ENCODE results near the gene NCOA5.
"Not testable (repeated sequence)": the region's sequence is repeated elsewhere in the genome, so short reads cannot be mapped to it uniquely, and the experiment has no call there.

Gene NCOA5

DNA sequence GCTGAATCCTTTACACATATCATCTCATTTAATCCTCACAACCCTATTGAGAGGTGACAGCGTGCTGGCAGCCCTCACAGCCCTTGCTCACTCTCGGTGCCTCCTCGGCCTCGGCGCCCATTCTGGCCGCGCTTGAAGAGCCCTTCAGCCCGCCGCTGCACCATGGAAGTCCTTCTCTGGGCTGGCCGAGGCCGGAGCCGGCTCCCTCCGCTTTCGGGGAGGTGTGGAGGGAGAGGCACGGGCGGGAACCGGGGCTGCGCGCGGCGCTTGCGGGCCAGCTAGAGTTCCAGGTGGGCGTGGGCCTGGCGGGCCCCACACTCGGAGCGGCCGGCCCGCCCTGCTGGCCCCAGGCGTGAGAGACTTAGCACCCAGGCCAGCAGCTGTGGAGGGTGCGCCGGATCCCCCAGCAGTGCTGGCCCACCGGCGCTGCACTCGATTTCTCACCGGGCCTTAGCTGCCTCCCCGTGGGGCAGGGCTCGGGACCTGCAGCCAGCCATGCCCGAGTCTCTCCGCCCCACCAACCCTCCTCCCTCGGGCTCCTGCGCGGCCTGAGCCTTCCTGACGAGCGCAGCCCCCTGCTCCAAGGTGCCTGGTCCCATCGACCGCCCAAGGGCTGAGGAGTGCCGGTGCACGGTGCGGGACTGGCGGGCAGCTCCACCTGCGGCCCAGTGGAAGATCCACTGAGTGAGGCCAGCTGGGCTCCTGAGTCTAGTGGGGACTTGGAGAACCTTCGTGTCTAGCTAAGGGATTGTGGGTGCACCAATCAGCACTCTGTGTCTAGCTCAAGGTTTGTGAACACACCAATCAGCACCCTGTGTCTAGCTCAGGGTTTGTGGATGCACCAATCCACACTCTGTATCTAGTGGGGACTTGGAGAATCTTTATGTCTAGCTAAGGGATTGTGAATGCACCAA lies 2.1 kb upstream of the NCOA5 start:
- DNase-seq (ENCODE audit: low spot score): not testable (repeated sequence)

DNA sequence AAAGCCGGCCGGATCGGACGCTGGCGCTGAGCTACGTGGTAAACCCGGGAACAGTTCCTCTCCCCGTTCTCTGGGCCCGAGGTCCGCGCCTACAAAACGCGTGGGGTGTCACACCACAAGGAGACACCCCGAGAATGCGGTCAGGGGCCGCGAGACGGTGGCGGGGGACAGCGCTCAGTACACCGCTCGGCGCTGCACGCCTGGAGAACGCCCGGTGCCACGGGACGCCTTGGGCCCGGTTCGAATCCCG lies 670 bp downstream of the NCOA5 start:
- no peak for DNase-seq (ENCODE audit: low spot score)

DNA sequence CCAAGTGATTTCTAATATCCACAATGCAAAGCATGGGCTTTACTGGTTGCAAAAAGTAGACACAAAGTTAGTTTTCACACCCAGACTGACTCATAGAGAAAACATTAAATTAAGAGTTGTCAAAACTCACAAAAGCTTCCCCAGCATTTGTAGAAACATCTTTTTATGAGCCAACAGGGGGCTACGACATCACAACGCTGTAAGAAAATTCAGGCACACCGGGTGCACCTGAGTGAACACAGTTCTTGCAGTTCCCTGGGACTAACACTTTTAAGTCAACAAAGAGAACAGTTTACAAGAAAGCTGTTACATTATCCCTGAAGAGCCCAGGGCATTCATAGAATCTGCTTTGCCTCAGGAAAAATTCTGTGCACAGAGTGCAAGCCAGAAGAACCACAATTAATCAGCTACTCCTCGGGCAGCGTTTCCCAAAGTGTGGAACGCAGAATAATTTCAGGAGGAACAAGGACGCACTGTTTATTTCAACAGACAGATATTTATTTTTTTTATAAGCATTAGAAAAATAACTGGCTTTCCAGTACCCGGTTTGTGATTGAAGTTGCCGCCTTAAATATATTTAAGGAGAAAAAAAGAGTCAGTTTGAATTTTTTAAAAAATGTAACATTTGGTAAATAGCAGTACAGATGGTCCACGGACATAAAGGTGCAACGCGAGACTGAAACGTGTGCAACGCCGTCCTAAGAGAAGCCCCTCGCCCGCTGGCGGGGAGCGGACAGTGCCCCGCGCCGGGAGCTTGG lies 1.2 kb downstream of the NCOA5 start:
- peak; percentile 27 for DNase-seq (ENCODE audit: low spot score)

DNA sequence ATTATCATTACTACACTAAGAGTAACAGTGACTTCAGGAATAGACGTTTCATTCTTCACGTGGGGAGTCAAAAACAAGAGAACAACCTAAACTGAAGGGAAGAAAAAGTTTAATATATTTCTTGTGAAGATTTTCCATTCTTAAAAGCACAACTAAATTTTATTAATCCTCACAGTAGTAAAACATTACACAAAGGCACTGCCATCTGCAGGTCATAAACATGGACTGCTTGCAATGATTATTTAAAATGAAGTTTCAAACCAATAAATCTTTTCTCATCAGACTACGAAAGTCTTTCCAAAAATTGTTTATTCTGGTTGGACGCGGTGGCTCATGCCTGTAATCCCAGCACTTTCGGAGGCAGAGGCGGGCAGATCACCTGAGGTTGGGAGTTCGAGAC lies 2.6 kb downstream of the NCOA5 start:
- no peak for DNase-seq (ENCODE audit: low spot score)

DNA sequence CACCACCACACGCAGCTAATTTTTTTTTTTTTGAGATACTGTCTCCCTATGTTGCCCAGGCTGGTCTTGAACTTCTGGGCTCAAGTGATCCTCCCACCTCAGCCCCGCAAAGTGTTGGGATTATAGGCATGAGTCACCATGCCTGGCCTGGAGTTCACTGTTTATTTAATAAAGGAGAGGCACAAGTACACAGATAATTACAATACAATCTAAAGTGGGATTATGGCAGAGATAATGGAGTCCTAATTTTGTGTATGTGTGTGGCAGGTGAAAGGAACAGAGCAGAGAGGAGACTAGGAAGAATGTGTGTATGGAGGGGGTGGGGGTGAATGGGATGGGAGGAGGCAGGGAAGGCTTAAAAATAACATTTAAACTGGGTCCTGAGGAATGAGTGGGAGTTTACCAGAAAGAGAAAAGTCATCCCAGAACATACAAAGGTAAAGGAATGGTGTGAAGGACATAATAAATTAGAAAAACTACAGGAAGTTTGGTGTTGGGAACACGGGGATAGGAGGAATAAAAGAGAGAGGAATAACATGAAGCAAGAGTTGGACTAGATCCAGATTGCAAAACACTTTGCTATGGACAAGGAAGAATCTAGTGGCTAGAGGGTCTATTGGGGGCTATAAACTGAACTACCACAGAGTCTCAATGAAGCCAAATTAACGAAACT lies 4.4 kb downstream of the NCOA5 start:
- DNase-seq (ENCODE audit: low spot score): peak; percentile 35

DNA sequence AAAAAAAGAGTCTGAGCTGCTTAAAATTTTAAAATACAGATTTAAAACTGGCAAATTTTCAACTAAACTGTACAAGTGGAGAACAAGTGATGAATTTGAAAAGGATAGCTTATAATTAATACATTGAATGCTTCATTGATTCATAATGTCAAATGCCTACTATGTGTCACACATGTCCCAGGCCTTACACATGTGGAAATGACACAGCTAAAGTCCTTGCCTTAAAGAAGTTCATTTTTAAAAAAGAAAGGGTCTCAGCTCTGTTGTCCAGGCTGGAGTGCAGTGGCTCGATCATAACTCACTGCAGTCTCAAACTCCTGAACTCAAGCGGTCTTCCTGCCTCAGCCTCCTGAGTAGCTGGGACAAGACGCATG lies 5.0 kb downstream of the NCOA5 start:
- no peak for DNase-seq (ENCODE audit: low spot score)

DNA sequence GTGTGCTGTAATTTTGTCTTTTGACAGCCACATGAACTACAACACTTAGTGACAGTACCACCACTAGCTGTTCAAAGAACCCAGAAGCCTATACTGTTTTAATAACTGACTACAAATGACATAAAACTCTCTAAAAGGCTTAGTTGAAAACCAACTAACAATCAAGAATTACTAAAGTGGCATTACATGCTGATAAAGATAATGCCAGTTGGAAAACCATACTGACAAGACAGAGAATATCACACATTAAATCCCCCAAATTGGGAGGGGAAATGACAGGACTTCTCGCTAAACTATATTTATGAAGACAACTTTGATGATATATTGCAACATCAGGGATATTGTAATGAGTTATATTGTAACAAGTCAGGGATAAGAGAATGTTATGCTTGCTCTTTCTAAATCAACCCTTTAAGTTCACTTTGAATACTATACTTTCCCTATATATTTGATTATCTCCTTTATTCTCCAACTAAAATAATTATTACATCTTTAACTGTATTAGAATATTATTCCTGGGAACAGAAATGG lies 6.2 kb downstream of the NCOA5 start:
- no peak for DNase-seq (ENCODE audit: low spot score)

DNA sequence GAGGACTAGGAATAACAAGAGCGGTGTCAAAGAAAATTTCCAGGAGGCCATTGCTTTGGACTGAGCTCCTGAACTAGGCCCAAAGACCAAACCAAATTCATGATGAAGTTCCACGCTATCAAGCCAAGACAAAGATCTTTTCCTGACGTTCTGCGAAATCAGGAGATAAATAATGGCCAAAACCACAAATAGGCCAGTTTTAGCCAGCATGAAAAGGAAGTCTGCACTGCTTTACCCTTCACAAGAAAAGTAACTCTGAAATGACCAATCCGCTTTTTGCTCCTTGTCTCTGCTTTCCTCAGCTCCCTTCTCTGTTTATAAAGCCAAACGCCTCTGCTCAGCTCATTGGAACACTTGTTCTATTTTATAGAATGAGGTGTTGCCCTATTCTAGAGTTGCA lies 6.7 kb downstream of the NCOA5 start:
- DNase-seq (ENCODE audit: low spot score): no peak

DNA sequence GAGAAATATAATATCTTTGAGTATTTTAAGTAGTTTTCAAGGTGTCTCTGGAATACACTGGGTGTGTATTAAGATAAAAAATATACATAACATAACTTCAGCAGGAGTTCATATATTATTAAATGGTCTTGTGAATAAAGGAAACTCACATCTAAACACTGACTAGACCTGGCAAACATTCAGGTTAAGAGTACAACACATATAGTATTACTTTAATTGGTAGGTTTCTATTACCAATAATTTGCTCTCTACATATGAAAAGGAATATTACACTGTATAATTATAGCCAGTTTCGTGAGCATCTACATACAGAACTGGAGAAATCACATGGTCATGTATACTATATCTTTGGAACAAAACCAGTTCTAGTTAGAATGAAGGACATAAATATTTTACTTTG lies 8.7 kb downstream of the NCOA5 start:
- DNase-seq (ENCODE audit: low spot score): no peak

DNA sequence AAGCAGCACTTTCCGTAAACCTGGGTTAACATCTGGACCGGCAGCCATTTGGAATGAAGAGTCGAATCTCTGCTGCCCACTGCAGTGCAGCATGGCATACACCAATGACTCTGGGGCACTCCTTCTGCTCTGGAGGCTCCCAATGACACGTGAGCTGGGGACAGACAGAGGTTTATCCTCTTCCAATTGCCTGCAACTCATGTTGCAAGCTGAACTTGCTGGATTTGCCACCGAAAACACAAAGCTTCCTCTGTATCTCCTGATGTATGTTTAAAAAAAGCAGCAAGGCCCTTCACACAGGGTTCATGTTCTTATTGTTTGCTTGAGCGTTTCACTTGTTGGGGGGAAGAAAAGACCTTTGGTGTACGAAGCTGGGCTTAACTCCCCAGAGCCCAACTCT lies 10.8 kb downstream of the NCOA5 start:
- DNase-seq (ENCODE audit: low spot score): no peak

DNA sequence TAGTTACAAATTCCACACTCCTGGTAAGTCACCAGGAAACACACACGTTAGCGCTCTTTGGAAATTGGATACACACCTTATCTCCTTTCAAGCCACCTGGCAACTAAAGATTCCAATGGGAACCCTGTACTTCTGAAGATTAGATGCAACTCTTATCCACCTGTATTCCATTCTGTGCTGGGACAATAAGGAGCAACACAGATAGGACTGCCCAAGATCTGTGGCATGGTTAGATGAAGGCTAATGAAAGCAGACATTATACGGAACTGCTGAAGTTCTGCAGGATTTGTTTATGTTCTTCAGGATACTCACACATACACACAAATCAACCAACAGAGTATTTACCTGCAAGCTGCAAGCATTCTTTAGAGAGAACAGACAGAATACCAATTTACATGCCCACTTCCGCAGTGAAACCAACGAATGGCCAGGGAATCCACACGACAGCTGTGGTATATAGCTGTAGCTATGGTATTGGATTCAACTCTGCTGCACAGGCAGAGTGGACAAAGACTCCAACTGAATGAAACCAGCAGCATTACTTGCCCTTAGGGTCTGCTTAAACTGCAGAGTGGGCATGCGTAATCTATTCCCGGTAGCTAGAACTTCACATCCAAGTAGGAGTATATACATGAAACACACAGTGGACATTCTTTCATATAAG lies 12.0 kb downstream of the NCOA5 start:
- no peak for DNase-seq (ENCODE audit: low spot score)

DNA sequence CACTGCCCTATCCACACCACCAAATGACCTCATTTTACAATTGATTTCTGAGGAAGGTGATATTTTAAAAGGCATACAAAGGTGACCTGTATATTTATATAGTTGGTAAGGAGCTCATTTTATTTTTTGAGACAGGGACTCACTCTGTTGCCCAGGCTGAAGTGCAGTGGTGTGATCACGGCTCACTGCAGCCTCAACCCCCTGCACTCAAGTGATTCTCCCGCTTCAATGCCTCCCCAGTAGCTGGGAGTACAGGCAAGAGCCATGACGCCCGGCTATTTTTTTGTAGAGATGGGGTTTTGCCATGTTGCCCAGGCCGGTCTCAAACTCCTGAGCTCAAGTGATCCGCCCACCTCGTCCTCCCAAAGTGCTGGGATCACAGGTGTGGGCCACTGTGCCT lies 13.0 kb downstream of the NCOA5 start:
- DNase-seq (ENCODE audit: low spot score): no peak

DNA sequence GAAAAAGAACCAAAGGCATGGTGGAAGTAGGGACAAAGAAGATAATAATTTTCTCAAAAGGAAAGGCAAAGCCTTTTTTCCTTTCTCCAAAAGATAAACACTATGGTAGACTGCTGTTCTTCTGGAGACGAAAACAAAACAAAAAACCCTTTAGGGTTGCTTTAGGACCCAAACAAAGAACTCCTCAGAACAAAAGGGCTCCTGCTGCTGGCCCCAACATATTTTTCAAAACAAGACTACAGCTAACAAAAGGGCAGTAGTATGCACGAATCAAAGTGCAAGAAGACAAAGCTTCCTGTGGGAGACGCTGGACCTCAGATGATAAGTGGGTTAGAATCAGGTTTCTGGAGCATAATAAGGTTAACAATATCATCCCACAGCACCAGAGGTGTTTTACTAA lies 15.8 kb downstream of the NCOA5 start:
- no peak for DNase-seq (ENCODE audit: low spot score)

DNA sequence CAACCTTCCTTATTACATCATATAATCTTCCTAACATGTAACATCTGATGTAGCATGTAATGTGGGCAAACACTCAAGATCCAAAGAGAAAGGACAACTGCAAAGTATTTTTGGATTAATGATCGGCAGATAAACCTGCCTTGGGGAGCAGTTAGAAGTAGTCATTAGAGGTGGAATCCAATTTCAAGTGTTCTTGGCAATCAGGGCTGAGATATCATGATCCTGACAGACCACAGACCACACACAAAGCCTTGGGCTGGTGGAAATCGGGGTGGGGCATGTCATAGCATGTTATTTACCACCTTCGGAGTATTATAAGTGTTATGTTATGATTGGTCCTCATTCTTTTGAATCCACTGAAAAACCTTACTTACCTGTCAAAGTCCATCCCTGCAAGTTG lies 16.3 kb downstream of the NCOA5 start:
- DNase-seq (ENCODE audit: low spot score): no peak

DNA sequence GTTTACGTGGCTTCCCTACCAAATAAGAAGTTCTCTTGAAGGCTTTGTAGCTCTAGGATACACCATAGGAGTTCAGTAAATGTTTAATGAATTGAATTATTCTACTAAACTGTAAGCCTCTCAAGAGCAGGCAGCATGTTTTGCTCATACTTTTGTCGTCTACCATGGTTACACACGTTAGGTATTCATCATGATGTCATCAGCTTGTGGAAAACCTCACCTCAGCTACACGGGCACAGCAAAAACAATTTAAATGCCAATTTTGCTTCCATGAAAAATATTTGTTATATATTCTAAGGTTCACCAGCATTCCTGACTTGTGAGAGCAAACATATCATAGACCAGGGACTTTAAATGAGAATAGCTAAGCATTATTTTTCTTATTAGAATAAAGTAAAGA lies 16.7 kb downstream of the NCOA5 start:
- DNase-seq (ENCODE audit: low spot score): no peak

DNA sequence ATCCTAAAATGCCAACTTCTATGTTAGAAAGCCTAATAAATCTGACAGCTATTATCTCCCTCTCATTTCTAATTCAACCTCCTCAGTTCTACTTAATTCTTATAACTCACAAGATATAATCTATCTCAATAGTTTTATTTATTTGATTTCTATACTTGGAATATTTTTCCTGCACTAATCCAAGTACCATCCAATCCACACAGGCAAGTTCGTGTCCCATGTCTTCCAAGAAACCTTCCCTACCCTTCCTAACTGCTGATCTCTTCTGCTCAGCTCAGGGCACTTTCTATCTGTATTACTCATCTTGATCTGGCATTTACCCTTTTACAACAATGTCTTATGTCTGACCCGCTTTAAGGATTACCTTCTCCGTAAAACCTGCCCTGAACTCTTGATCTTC lies 18.2 kb downstream of the NCOA5 start:
- DNase-seq (ENCODE audit: low spot score): no peak

DNA sequence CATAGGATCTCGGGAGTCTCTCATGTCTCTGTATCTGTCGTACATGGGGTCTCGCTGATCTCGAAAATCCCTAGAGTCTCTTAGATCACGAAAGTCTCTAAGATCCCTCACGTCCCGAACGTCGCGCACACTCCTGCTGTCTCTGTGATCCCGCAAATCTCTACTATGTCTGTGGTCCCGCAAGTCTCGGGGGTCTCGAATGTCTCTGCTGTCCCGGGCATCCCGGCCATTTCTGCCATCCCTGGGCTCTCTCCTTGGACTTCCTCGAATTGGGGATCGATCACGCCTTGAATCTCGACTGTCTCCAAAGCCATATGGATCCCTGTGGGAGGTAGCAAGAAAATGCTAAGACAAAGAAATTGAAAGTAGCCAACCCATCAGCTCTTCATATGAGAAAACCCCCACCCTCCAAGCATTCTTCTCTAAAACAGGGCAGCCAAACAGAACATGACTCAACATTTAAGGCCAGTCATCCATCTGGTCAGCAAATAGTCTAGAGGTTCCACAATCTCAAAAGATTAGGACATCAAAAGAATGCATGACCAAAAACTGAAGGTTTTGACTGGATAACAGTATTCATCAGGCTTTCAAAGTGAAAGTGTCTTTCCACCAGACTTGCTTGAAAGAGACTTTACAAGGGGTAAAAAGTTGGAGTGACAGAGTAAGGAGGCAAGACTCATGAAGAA lies 19.4 kb downstream of the NCOA5 start:
- DNase-seq (ENCODE audit: low spot score): no peak

DNA sequence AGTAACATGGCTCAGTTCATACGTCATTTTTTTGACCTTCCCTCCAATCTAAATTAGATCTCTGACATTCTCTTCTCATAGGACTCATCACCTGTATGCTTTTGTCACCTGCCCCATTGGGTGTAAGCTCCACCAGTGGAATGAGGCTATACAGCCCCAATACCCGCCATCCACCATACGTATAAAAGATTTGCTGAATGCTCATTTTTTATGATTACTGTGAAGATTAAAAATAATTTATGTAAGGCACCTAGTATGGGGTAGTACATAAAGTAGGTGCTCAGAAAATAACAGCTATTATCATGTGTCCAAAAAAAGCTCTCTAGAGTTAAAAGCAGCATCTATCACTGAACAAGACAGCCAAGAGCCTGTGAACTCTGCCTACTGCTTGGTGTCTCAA lies 24.1 kb downstream of the NCOA5 start:
- DNase-seq (ENCODE audit: low spot score): no peak

DNA sequence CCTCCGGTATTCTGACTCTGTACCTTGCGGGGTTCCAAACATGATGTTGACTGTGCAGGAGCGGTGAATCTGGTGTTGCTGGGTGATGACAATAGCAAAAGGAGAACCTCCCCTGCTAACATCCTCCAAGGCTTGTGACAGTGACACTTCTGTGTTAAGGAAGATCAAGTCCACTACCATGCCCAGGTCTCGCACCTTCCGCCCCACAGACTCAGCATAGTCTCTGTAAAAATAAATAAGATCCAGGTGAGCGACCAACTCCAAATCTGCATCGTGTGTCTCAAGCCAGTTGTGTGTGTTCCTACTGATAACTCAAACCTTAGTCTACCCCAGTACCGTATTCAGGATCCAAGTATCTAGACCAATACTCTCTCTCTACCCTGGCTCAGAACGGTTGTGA lies 24.8 kb downstream of the NCOA5 start:
- no peak for DNase-seq (ENCODE audit: low spot score)

DNA sequence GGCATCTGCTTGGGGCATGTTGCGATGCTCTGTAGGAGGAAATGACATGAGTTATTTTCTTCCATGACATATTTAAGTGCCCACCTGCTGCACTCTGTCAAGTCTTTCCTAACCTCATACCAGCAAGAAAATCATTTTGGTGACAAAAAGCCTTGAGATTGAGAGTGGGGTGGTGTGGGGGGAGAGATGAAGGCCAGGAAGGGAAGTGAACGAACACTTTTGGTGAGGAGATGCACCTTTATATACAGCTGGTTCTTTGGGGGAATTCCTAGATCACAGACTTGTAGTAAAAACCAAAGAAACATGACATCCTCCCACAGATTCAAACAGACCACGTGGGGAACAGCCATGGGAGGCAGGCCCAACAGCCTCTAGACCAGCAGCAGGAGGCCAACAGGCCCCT lies 26.1 kb downstream of the NCOA5 start:
- DNase-seq (ENCODE audit: low spot score): no peak

DNA sequence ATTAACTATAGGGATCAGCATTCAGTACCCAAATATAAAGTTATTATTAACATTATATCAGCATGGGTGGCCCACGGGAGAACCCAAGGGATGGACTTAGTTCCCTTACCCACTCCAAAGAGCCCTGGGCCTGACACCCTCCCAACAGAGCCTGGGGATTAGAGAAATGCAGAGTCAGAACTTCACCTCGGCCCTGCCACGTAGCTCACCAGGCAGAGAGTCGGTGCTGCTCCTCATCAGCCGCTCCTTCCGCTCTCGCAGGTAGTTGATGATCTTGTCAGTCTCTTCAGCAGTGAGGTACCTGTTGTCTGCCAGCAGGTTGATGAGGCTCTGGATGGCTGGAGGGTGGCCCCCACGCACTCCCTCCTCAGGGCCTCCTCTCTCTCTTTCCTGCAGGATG lies 26.6 kb downstream of the NCOA5 start:
- no peak for DNase-seq (ENCODE audit: low spot score)

DNA sequence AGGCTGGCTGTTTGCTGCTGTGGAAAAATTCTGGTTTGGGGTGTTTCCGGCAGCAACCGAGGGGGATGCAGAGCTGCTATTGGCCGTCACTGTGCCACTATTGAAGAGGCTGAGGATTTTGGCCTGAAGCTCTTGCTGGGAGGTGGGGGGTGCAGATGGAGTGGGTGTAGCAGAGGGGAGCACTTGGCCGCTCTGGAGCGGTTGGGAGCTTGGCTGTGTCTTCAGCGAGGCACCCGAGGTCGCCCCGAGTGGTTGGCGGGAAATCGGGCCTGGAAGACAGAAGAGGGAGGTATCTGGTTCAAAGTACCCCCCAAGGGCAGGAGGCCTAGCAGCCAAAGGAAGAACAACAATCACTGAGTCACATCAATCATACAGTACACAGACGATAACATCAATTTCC lies 27.1 kb downstream of the NCOA5 start:
- no peak for DNase-seq (ENCODE audit: low spot score)
